Aorta (tissue), 5 donors: ENCODE measurements around the gene MYO3B. TPM values are rescaled to one million over a fixed set of nuclear protein-coding genes. Genes with fewer than 3 reads are reported as not detected.

ENCODE experiments used
- ATAC-seq: fragments of 200-7000 bp; cut with Tn5 transposase; one replicate; pipeline ENCODE4 v1.9.1; 2022; ENCODE audit warnings: moderate library complexity; ENCODE audit not compliant: low FRiP score
- DNase-seq, 2 donors: peaks; one replicate each; pipeline ENCODE4 v3.0.0-alpha.2; 2020
- H3K27ac ChIP-seq, 2 donors: one replicate each; pipeline ENCODE4 v1.5.1; 2013; ENCODE audit warnings: low read length in 2 of 2, mild to moderate bottlenecking in 2 of 2, moderate library complexity in 2 of 2, control low read depth in 1 of 2, inconsistent platforms in 1 of 2, low read depth in 1 of 2
- H3K27me3 ChIP-seq, 2 donors: one replicate each; pipeline ENCODE4 v1.6.1; 2013; ENCODE audit warnings: control low read depth in 1 of 2, low read length in 1 of 2, mild to moderate bottlenecking in 1 of 2, moderate library complexity in 1 of 2; ENCODE audit not compliant: insufficient read depth in 2 of 2, control insufficient read depth in 1 of 2
- H3K36me3 ChIP-seq, 2 donors: one replicate each; pipeline ENCODE4 v1.6.1; 2013; ENCODE audit warnings: control low read depth in 1 of 2, low read length in 1 of 2, mild to moderate bottlenecking in 1 of 2; ENCODE audit not compliant: insufficient read depth in 2 of 2, control insufficient read depth in 1 of 2
- H3K4me1 ChIP-seq, 2 donors: one replicate each; pipeline ENCODE4 v1.6.1; 2013; ENCODE audit warnings: low read length in 2 of 2, control low read depth in 1 of 2, mild to moderate bottlenecking in 1 of 2, moderate library complexity in 1 of 2; ENCODE audit not compliant: insufficient read depth in 2 of 2, control insufficient read depth in 1 of 2
- H3K4me3 ChIP-seq, 2 donors: one replicate each; pipeline ENCODE4 v1.5.1; 2013; ENCODE audit warnings: low read length in 2 of 2, control low read depth in 1 of 2, mild to moderate bottlenecking in 1 of 2
- H3K9me3 ChIP-seq: one replicate; pipeline ENCODE4 v1.6.1; 2013; ENCODE audit warnings: mild to moderate bottlenecking, low read length; ENCODE audit not compliant: control insufficient read depth
- WGBS, 2 donors: extraction: QIAGEN DNeasy Blood & Tissue Kit; methylation state at CpG; one replicate each; pipeline ENCODE4 v1.1.7; 2013; 5-methylcytosine and 5-hydroxymethylcytosine counted together
- intact Hi-C, 2 donors: fragments of 100-400 bp; cut with DNase I; formaldehyde crosslinking; loops; one replicate each; pipeline versions ENCODE4 v1.14.2 to v1.15.0; 2022
- polyA plus RNA-seq, 2 donors: library from polyadenylated mRNA; stranded (reverse); fragments of 200-250 nt; gene quantifications; one replicate each; pipeline ENCODE4 v1.2.3, GENCODE V29; 2013
- total RNA-seq, 2 donors: library from RNA; stranded (reverse); fragmentation: NEBNext Ultra II Directional; extraction: Animal tissue kit (Norgen Biotek cat#: 25700); gene quantifications; one replicate each; pipeline ENCODE4 v1.2.1, GENCODE V29; 2021
- donor health status: healthy with polysubstance abuse.
- donor health status: Bipolar disorder and iron deficiency.
- donor health status: DM: no; HTN: no; CAD: no.
- donor health status: DM: no; HTN: no; CAD: no.
- donor health status: DM: yes; HTN: yes; CAD: no.

Gene MYO3B
- total and polyA plus RNA-seq, 4 donors = 0.05 to 0.32 TPM; not detected in 2

GRCh38 chr2:170563401-170563800 lies 385.5 kb downstream of the MYO3B start:
- intact Hi-C loops = loop anchor here (5.0 to 10.0 kb wide), 2 partner anchors 149 to 251 kb away; partner anchors contain the start of gene GAD1 (in 1 of the 2)
- no peaks in the 10 kb centered on the region for H3K36me3 ChIP-seq
- DNase-seq = no peak
- no peaks in the 10 kb centered on the region for H3K27me3 ChIP-seq
- ATAC-seq = no peak
- H3K4me3 ChIP-seq = no peak overlapping the region
- peaks cover 0 to 8% of the 10 kb centered on the region in 2 donors for H3K4me1 ChIP-seq
- H3K27ac ChIP-seq = no peak overlapping the region
- no peaks in the 10 kb centered on the region for H3K9me3 ChIP-seq

GRCh38 chr2:170566138-170566537 lies 388.2 kb downstream of the MYO3B start:
- Histone ChIP-seq H3K4me1 (peaks cover 0 to 4% of the 10 kb centered on the region in 2 donors), H3K4me3 (no peak overlapping the region), H3K36me3 (no peaks in the 10 kb centered on the region), H3K27me3 (no peaks in the 10 kb centered on the region), H3K9me3 (no peaks in the 10 kb centered on the region), H3K27ac (no peak overlapping the region)
- WGBS, 2 donors = 10 to 18% methylated on average over 1 of the region's 1 CpG
- intact Hi-C loops = loop anchor here in 1 of 2 donors (10.0 kb wide), 1 partner anchor 249 kb away; the partner anchor contains the start of gene GAD1
- ATAC-seq = no peak
- DNase-seq = no peak

- Histone ChIP-seq H3K27ac (no peak overlapping the region), H3K9me3 (no peaks in the 10 kb centered on the region), H3K27me3 (no peaks in the 10 kb centered on the region), H3K4me3 (no peak overlapping the region), H3K4me1 (peaks cover 0 to 4% of the 10 kb centered on the region in 2 donors), H3K36me3 (no peaks in the 10 kb centered on the region)
- WGBS, 2 donors = 92 to 98% methylated on average over 2 of the region's 2 CpGs
- no peak for DNase-seq
- ATAC-seq = no peak
- intact Hi-C loops = loop anchor here in 1 of 2 donors (10.0 kb wide), 1 partner anchor 247 kb away; the partner anchor contains the start of gene GAD1
These were observed 389.5 kb downstream of the MYO3B start for GRCh38 chr2:170567429-170567828.

GRCh38 chr2:170568511-170568910 lies 390.6 kb downstream of the MYO3B start:
- peaks cover 0 to 2% of the 10 kb centered on the region in 2 donors for H3K4me1 ChIP-seq
- no peaks in the 10 kb centered on the region for H3K27me3 ChIP-seq
- no peaks in the 10 kb centered on the region for H3K9me3 ChIP-seq
- 90 to 93% methylated on average over 2 of the region's 2 CpGs for WGBS, 2 donors
- ATAC-seq (no peak), DNase-seq (no peak)
- intact Hi-C loops = loop anchor here in 1 of 2 donors (10.0 kb wide), 1 partner anchor 246 kb away; the partner anchor contains the start of gene GAD1
- no peak overlapping the region for H3K27ac ChIP-seq
- H3K36me3 ChIP-seq = no peaks in the 10 kb centered on the region
- no peak overlapping the region for H3K4me3 ChIP-seq

- intact Hi-C loops = no loop called here
- H3K4me3 ChIP-seq = no peak overlapping the region
- no peaks in the 10 kb centered on the region for H3K9me3 ChIP-seq
- no peaks in the 10 kb centered on the region for H3K4me1 ChIP-seq
- 84 to 90% methylated on average over 1 of the region's 1 CpG for WGBS, 2 donors
- H3K27ac ChIP-seq = no peak overlapping the region
- H3K36me3 ChIP-seq = no peaks in the 10 kb centered on the region
- H3K27me3 ChIP-seq = no peaks in the 10 kb centered on the region
- ATAC-seq (no peak), DNase-seq (no peak)
These were observed 393.7 kb downstream of the MYO3B start for GRCh38 chr2:170571612-170572011.

GRCh38 chr2:170573671-170574070 lies 395.7 kb downstream of the MYO3B start:
- WGBS, 2 donors = 88 to 95% methylated on average over 1 of the region's 1 CpG
- Histone ChIP-seq H3K27me3 (no peaks in the 10 kb centered on the region), H3K4me3 (no peak overlapping the region), H3K4me1 (no peaks in the 10 kb centered on the region), H3K36me3 (no peaks in the 10 kb centered on the region), H3K27ac (no peak overlapping the region), H3K9me3 (no peaks in the 10 kb centered on the region)
- ATAC-seq = no peak
- DNase-seq = no peak
- intact Hi-C loops = no loop called here

- DNase-seq (no peak), ATAC-seq (no peak)
- no peaks in the 10 kb centered on the region for H3K9me3 ChIP-seq
- no peak overlapping the region for H3K4me3 ChIP-seq
- H3K4me1 ChIP-seq = no peaks in the 10 kb centered on the region
- H3K27ac ChIP-seq = no peak overlapping the region
- 87 to 88% methylated on average over 7 of the region's 7 CpGs for WGBS, 2 donors
- H3K36me3 ChIP-seq = no peaks in the 10 kb centered on the region
- intact Hi-C loops = no loop called here
- H3K27me3 ChIP-seq = no peaks in the 10 kb centered on the region
These were observed 398.3 kb downstream of the MYO3B start for GRCh38 chr2:170576296-170576695.

- WGBS, 2 donors = 92 to 93% methylated on average over 3 of the region's 3 CpGs
- Histone ChIP-seq H3K27me3 (no peaks in the 10 kb centered on the region), H3K9me3 (no peaks in the 10 kb centered on the region), H3K27ac (no peak overlapping the region), H3K4me3 (no peak overlapping the region), H3K36me3 (no peaks in the 10 kb centered on the region), H3K4me1 (no peaks in the 10 kb centered on the region)
- intact Hi-C loops = no loop called here
- no peak for DNase-seq
- no peak for ATAC-seq
These were observed 399.4 kb downstream of the MYO3B start for GRCh38 chr2:170577356-170577755.

GRCh38 chr2:170578606-170579005 lies 400.7 kb downstream of the MYO3B start:
- Histone ChIP-seq H3K27me3 (no peaks in the 10 kb centered on the region), H3K9me3 (no peaks in the 10 kb centered on the region), H3K4me3 (no peak overlapping the region), H3K36me3 (no peaks in the 10 kb centered on the region), H3K4me1 (no peaks in the 10 kb centered on the region), H3K27ac (no peak overlapping the region)
- intact Hi-C loops = no loop called here
- 94 to 95% methylated on average over 10 of the region's 10 CpGs for WGBS, 2 donors
- ATAC-seq (no peak), DNase-seq (no peak)
